T-cell (primary cell): ENCODE results near the gene ETFBKMT. TPM values are rescaled to one million over a fixed set of nuclear protein-coding genes. Genes with fewer than 3 reads are reported as not detected.

Experiments
- ATAC-seq, 4 experiments: fragments of 200-7000 bp in 3 of 4; fragments of 150-1000 bp in 1 of 4; cut with Tn5 transposase; replicated peaks in 1 of 4; 1 replicate in 3 of 4; 2 replicates in 1 of 4; pipeline ENCODE4 v1.10.0; 2021; ENCODE audit warnings: moderate library complexity in 3 of 4, mild to moderate bottlenecking in 2 of 4, moderate number of reproducible peaks in 1 of 4
- CTCF ChIA-PET, 2 donors: fragments of 300-600 bp; sonication (Branson Sonifier 250); formaldehyde crosslinking; loops; one replicate each; lab custom pipeline; 2022; ENCODE audit warnings: antibody characterized with exemption in 2 of 2; lab: Charles Lee
- POLR2A ChIA-PET, 2 donors: fragments of 300-600 bp; sonication (Branson Sonifier 250); formaldehyde crosslinking; loops; one replicate each; lab custom pipeline; 2022; ENCODE audit warnings: antibody characterized with exemption in 2 of 2; lab: Charles Lee
- DNase-seq, 35 experiments: peaks; one replicate each; pipeline versions ENCODE4 v3.0.0 to v3.0.0-alpha.2; 2013 to 2023
- H3K27ac ChIP-seq: one replicate; pipeline ENCODE4 v1.5.1; 2013; ENCODE audit warnings: low read length
- H3K27me3 ChIP-seq, 2 experiments: replicated peaks in 1 of 2; 1 replicate in 1 of 2; 2 replicates in 1 of 2; pipeline versions ENCODE4 v1.6.1 to v1.7.0; 2013; ENCODE audit warnings: low read length in 1 of 2, mixed read lengths in 1 of 2; ENCODE audit not compliant: control insufficient read depth in 2 of 2, insufficient read depth in 2 of 2; ENCODE audit errors: extremely low read depth in 1 of 2
- H3K36me3 ChIP-seq, 2 donors: 1 replicate in 1 of 2; 2 replicates in 1 of 2; pipeline versions ENCODE4 v1.6.1 to v1.7.0; 2013; ENCODE audit warnings: low read length in 1 of 2; ENCODE audit not compliant: control insufficient read depth in 2 of 2, insufficient read depth in 1 of 2; ENCODE audit errors: extremely low read depth in 1 of 2
- H3K4me1 ChIP-seq, 2 experiments: 1 replicate in 1 of 2; 2 replicates in 1 of 2; pipeline versions ENCODE4 v1.6.1 to v1.7.0; 2013; ENCODE audit warnings: low read length in 2 of 2, mixed read lengths in 1 of 2; ENCODE audit not compliant: insufficient read depth in 2 of 2, control insufficient read depth in 1 of 2; ENCODE audit errors: extremely low read depth in 1 of 2
- H3K4me3 ChIP-seq, 2 donors: 1 replicate in 1 of 2; 2 replicates in 1 of 2; pipeline versions ENCODE4 v1.5.1 to v1.7.0; 2013; ENCODE audit warnings: mild to moderate bottlenecking in 2 of 2, low read length in 1 of 2, moderate library complexity in 1 of 2; ENCODE audit not compliant: control insufficient read depth in 1 of 2; ENCODE audit errors: extremely low read depth in 1 of 2
- H3K9me3 ChIP-seq: 2 replicates; pipeline ENCODE4 v1.7.0; 2013
- H3K27ac Mint-ChIP-seq, 2 donors: one replicate each; pipeline ENCODE4 v1.8.0; 2020 to 2021; ENCODE audit warnings: mild to moderate bottlenecking in 2 of 2, mixed read lengths in 2 of 2
- H3K27me3 Mint-ChIP-seq, 2 donors: one replicate each; pipeline ENCODE4 v1.8.0; 2021 to 2022; ENCODE audit warnings: mixed read lengths in 2 of 2
- H3K36me3 Mint-ChIP-seq: one replicate; pipeline ENCODE4 v1.8.0; 2021; ENCODE audit warnings: mixed read lengths
- H3K4me1 Mint-ChIP-seq, 3 donors: one replicate each; pipeline ENCODE4 v1.8.0; 2020 to 2022; ENCODE audit warnings: mixed read lengths in 3 of 3, mild to moderate bottlenecking in 1 of 3
- H3K4me3 Mint-ChIP-seq, 3 donors: one replicate each; pipeline ENCODE4 v1.8.0; 2020 to 2022; ENCODE audit warnings: mild to moderate bottlenecking in 3 of 3, mixed read lengths in 3 of 3, moderate library complexity in 3 of 3
- H3K9me3 Mint-ChIP-seq, 3 donors: one replicate each; pipeline ENCODE4 v1.8.0; 2020 to 2022; ENCODE audit warnings: mixed read lengths in 3 of 3
- WGBS: methylation state at CpG from one replicate; pipeline ENCODE4 v1.1.5; 2013; ENCODE audit warnings: missing lambda C conversion rate; ENCODE audit not compliant: insufficient coverage; 5-methylcytosine and 5-hydroxymethylcytosine counted together
- total RNA-seq, 35 experiments: library from RNA in 6 of 35; stranded (reverse) in 6 of 35; fragments of 120-200 nt in 1 of 35; gene quantifications; one replicate each; pipeline versions ENCODE4 v1.2.1 to v1.2.4 and lab custom pipeline; 2013 to 2026

ETFBKMT gene
- total RNA-seq, 5 donors from 2014 or later (not counting 1 experiment from before 2014, with no cell fraction given), result 0.48 to 2.1 (median 1.6) TPM

DNA sequence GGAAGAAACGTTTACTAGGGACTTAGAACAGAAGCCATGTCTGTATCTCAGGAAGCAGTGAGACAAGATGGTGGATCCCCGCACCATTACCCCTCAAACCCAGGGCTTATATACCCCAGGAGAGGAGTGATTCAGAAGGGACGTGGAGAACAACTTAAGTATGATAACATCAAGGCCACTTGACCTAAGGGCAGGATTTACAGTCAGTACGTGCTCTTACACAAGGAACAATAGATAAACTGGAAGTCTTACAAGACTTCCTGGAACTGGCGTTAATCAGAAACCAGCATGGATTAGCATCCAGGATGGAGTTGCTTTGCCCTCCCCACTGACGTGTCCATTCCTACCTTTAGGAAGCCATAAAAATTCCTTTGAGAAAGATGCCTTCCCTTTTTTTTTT lies 8.6 kb upstream of the ETFBKMT start:
- ChIA-PET POLR2A (no interaction called here), CTCF (interaction anchor here (0.6 to 1.0 kb wide), 4 partner anchors 11 to 661 kb away, joined by 3 to 5 read pairs (median 3); no protein-coding TSS in a partner anchor)
- Mint-ChIP-seq H3K4me1 (peaks cover 8 to 15% (median 10%) of the 10 kb centered on the region in 3 donors), H3K9me3 (no peaks in the 10 kb centered on the region), H3K4me3 (peak overlapping the region in 1 of 3 donors; percentile 21), H3K36me3 (no peaks in the 10 kb centered on the region), H3K27ac (no peak overlapping the region), H3K27me3 (no peaks in the 10 kb centered on the region)
- 80% methylated on average over 1 of the region's 6 CpGs for WGBS
- DNase-seq (no peak), ATAC-seq (no peak)
- Histone ChIP-seq H3K36me3 (no peaks in the 10 kb centered on the region), H3K4me3 (no peak overlapping the region), H3K27ac (no peak overlapping the region), H3K27me3 (no peaks in the 10 kb centered on the region), H3K4me1 (peaks cover 2 to 5% of the 10 kb centered on the region in 2 experiments), H3K9me3 (no peaks in the 10 kb centered on the region)

DNA sequence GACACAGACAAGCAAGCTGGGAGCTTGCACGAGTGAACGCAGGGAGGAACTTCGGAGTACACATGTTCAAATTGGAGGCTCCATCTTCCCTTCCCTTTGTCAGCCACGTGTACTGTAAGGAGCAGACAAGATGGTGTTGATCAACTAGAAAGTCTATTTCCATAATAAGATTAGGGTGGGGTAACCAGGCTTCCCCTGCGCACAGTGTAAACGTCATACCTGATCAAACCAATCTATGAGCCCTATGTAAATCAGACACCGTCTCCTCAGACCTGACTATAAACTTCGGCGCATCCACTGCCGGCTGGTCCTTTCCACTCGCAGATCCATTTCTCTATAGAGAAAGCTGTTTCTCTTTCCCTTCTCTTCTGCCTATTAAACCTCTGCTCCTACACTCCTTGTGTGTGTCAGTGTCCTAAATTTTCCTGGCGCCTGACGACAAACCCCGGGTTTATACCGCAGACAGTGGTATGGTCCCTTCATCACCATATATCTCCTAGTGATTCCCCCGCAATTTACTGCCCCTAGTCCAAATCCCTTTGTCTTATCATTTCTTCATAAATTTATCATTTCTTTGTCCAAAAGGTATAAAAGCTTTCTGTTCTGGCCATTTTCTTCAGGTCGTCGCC lies 7.5 kb upstream of the ETFBKMT start:
- H3K9me3 ChIP-seq, result no peaks in the 10 kb centered on the region
- peaks cover 8 to 14% (median 10%) of the 10 kb centered on the region in 3 donors for H3K4me1 Mint-ChIP-seq
- no peak for ATAC-seq
- CTCF ChIA-PET, result interaction anchor here (0.7 to 3.3 kb wide), 18 partner anchors 11 to 1104 kb away, joined by 3 to 86 read pairs (median 5); partner anchors contain the start of gene YARS2 (in 2 of the 2)
- peak overlapping the region; percentile 91 to 96 for H3K27ac Mint-ChIP-seq
- H3K4me3 ChIP-seq, result no peak overlapping the region
- no peaks in the 10 kb centered on the region for H3K36me3 ChIP-seq
- peak overlapping the region in 2 of 3 donors; percentile 44 to 50 for H3K4me3 Mint-ChIP-seq
- H3K27ac ChIP-seq, result no peak overlapping the region
- no peaks in the 10 kb centered on the region for H3K9me3 Mint-ChIP-seq
- H3K27me3 ChIP-seq, result no peaks in the 10 kb centered on the region
- H3K36me3 Mint-ChIP-seq, result no peaks in the 10 kb centered on the region
- no peaks in the 10 kb centered on the region for H3K27me3 Mint-ChIP-seq
- POLR2A ChIA-PET, result interaction anchor here (0.5 to 0.7 kb wide), 3 partner anchors 14 to 341 kb away, joined by 3 to 10 read pairs (median 3); no protein-coding TSS in a partner anchor
- peaks cover 2 to 5% of the 10 kb centered on the region in 2 experiments for H3K4me1 ChIP-seq
- 93% methylated on average over 13 of the region's 18 CpGs for WGBS
- DNase-seq, result no peak

DNA sequence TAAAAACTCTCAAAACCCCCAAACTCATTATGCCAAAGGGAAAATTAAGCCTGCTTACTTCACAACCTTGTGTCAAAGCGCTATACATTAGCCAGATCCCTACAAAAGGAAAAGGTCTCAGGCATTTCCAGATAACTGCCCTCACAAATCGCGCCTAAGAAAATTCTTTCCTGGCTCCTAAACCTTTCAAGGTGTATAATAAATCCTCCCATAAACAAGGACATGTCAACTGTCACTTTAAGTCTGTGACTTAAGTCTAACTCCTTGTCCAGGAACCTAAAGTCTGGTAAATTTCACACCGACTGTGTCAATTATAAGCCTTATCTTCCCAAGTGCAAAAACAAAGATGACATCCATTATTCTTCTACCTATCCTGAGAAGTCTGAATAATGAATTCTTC lies 4.3 kb upstream of the ETFBKMT start:
- Histone ChIP-seq H3K9me3 (no peaks in the 10 kb centered on the region), H3K4me3 (no peak overlapping the region), H3K4me1 (peaks cover 8 to 20% of the 10 kb centered on the region in 2 experiments), H3K27me3 (no peaks in the 10 kb centered on the region), H3K36me3 (no peaks in the 10 kb centered on the region), H3K27ac (no peak overlapping the region)
- no CpG with 5 or more reads among the region's 4 CpGs for WGBS
- Mint-ChIP-seq H3K27me3 (no peaks in the 10 kb centered on the region), H3K36me3 (no peaks in the 10 kb centered on the region), H3K9me3 (no peaks in the 10 kb centered on the region), H3K4me3 (no peak overlapping the region), H3K4me1 (peaks cover 18 to 26% (median 24%) of the 10 kb centered on the region in 3 donors), H3K27ac (no peak overlapping the region)
- no peak for DNase-seq
- ChIA-PET CTCF (no interaction called here), POLR2A (no interaction called here)
- no peak for ATAC-seq

DNA sequence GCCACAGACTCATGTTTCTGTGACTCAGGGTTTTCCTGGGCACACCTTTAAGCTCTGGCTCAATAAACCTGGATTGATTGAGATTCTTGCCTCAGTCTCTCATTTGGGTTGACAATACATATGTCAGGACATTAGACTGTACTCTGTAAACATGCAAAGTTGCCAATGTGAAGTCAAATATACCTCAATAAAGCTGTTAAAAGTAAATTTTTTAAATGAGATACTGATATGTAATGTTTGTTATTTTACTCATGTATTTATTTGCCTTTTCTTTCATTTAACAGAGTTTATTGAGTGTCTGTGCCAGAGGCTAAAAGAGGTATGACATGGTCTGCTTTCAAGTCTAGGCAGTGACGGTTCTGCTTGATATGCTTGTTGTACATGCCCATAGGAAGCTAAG lies 3.7 kb upstream of the ETFBKMT start:
- Histone ChIP-seq H3K9me3 (no peaks in the 10 kb centered on the region), H3K27ac (no peak overlapping the region), H3K36me3 (no peaks in the 10 kb centered on the region), H3K4me3 (no peak overlapping the region), H3K4me1 (peaks cover 8 to 21% of the 10 kb centered on the region in 2 experiments), H3K27me3 (no peaks in the 10 kb centered on the region)
- POLR2A ChIA-PET, result interaction anchor here in 1 of 2 donors (0.6 kb wide), 1 partner anchor 79 kb away, joined by 3 read pairs; no protein-coding TSS in a partner anchor
- CTCF ChIA-PET, result interaction anchor here in 1 of 2 donors (0.8 kb wide), 1 partner anchor 657 kb away, joined by 3 read pairs; no protein-coding TSS in a partner anchor
- DNase-seq (no peak), ATAC-seq (no peak)
- WGBS, result 80% methylated on average over 1 of the region's 1 CpG
- H3K4me1 Mint-ChIP-seq, result peaks cover 18 to 29% (median 25%) of the 10 kb centered on the region in 3 donors
- H3K36me3 Mint-ChIP-seq, result no peaks in the 10 kb centered on the region
- no peaks in the 10 kb centered on the region for H3K9me3 Mint-ChIP-seq
- no peak overlapping the region for H3K27ac Mint-ChIP-seq
- H3K4me3 Mint-ChIP-seq, result peak overlapping the region in 1 of 3 donors; percentile 7
- H3K27me3 Mint-ChIP-seq, result no peaks in the 10 kb centered on the region

DNA sequence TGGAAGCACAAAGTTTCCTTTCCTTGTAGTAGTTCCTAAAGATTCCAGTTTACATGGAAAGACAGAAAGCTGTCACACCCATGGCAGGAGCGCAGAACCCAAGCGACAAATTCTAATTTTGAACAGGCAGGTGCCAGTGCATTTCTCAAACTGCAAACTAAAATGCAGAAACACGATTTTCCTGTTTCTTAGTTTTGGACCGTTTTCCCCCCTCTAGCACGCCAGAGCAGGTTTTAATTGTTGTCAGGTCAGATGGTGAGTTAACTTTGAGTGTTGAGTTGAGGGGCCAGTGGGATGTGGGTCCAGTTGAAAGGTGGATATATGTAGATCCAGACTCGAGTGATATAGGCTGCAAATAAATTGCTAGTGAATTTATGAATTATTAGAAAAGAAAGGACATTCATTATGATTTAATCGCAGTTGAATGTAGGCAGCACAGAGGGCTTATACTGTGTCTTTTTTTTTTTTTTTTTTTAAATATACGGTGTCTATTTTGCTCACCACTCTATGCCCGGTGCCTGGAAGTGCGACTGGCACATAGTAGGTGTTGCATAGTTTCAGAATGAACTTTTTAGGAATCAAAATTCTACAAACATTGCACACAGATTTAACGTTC lies 909 bp upstream of the ETFBKMT start:
- Histone ChIP-seq H3K27ac (peak overlapping the region; percentile 95), H3K27me3 (no peaks in the 10 kb centered on the region), H3K4me3 (peak overlapping the region; percentile 68 to 88), H3K4me1 (peaks cover 6 to 16% of the 10 kb centered on the region in 2 experiments), H3K36me3 (no peaks in the 10 kb centered on the region), H3K9me3 (no peaks in the 10 kb centered on the region)
- Mint-ChIP-seq H3K36me3 (no peaks in the 10 kb centered on the region), H3K27ac (peak overlapping the region; percentile 96 to 99), H3K4me1 (peaks cover 11 to 23% (median 20%) of the 10 kb centered on the region in 3 donors), H3K4me3 (peak overlapping the region; percentile 93 to 97 (median 94)), H3K27me3 (no peaks in the 10 kb centered on the region), H3K9me3 (no peaks in the 10 kb centered on the region)
- ATAC-seq (peak in 1 of 4 experiments; percentile 13), DNase-seq (no peak)
- ChIA-PET CTCF (interaction anchor here (0.6 to 2.4 kb wide), 8 partner anchors 10 to 1097 kb away, joined by 3 to 15 read pairs (median 5); partner anchors contain the start of genes AMN1 (in 1 of the 2) and YARS2 (in 1 of the 2)), POLR2A (interaction anchor here (0.5 to 1.4 kb wide), 4 partner anchors 17 to 232 kb away, joined by 3 to 5 read pairs (median 3); partner anchors contain the start of gene AMN1 (in 1 of the 2))
- WGBS, result 67% methylated on average over 3 of the region's 11 CpGs
